AG09309 (cell line): ENCODE measurements around the gene ACOT6.
A peak's percentile ranks its signal among the peaks of the same experiment; 100 is the strongest.
"Not testable (repeated sequence)": the region's sequence is repeated elsewhere in the genome, so short reads cannot be mapped to it uniquely, and the experiment has no call there.

Experiments
- DNase-seq: peaks from one replicate; pipeline ENCODE4 v3.0.0-alpha.2; 2010; ENCODE audit warnings: low read depth
- H3K4me3 ChIP-seq: 2 replicates; pipeline ENCODE4 v1.5.1; 2011; ENCODE audit warnings: mild to moderate bottlenecking, low read depth, low read length, moderate library complexity; ENCODE audit not compliant: control insufficient read depth
- CTCF ChIP-seq: IDR thresholded peaks from 2 replicates; pipeline ENCODE4 v1.5.1; 2011; ENCODE audit warnings: mild to moderate bottlenecking, low read depth, low read length, inconsistent platforms; ENCODE audit not compliant: insufficient read depth, control insufficient read depth; ENCODE audit errors: missing control alignments

The ACOT6 gene

GRCh38 chr14:73623504-73624054 lies 11.3 kb downstream of the ACOT6 start:
- no peak overlapping the region for H3K4me3 ChIP-seq
- DNase-seq = no peak
- TF ChIP-seq CTCF = no peak

- DNase-seq = no peak
Measured at GRCh38 chr14:73625706-73626105, 13.4 kb downstream of the ACOT6 start.

GRCh38 chr14:73627151-73627558 lies 14.8 kb downstream of the ACOT6 start:
- H3K4me3 ChIP-seq = no peak overlapping the region
- TF ChIP-seq CTCF = no peak
- DNase-seq = no peak

More at GRCh38 chr14:73625706-73626105, 13.4 kb downstream of the ACOT6 start:
- H3K4me3 ChIP-seq = no peak overlapping the region
- no peak for TF ChIP-seq CTCF

- no peak for TF ChIP-seq CTCF
- no peak for DNase-seq
- no peak overlapping the region for H3K4me3 ChIP-seq
Measured at GRCh38 chr14:73630009-73630780, 17.9 kb downstream of the ACOT6 start.

- H3K4me3 ChIP-seq = peak overlapping the region; percentile 47
- peak; percentile 86 for TF ChIP-seq CTCF
- peak; percentile 29 for DNase-seq
Measured at GRCh38 chr14:73633116-73634010, 21.0 kb downstream of the ACOT6 start.

- H3K4me3 ChIP-seq = peak overlapping the region; percentile 47
- peak; percentile 26 for TF ChIP-seq CTCF
- no peak for DNase-seq
Measured at GRCh38 chr14:73634011-73634833, 21.9 kb downstream of the ACOT6 start.

GRCh38 chr14:73636355-73636754 lies 24.0 kb downstream of the ACOT6 start:
- not testable (repeated sequence) for DNase-seq, H3K4me3 ChIP-seq
